ENCODE measurements around the gene RBM44.

DNA sequence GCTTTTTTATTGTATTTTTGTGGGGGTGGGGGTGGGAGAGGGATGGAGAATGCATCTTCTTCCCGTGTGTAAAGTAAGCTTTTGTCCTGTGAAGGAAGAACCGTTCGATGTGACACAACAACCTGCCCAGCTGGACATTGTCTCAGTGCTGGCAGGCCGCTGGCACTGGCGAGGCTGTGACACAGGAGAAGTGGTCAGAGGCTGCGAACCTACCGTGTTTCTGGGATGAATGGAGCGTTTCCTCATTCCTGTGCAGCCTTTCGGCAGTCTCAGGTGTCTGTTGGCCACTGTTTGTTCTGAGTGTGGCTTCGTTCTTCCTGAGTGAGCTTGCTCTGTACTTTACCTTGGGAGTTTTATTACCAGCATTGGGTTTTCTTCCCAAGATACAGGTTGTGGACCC is 68.9 kb downstream of the RBM44 start:
- TF ChIP-seq, protein P1, sequence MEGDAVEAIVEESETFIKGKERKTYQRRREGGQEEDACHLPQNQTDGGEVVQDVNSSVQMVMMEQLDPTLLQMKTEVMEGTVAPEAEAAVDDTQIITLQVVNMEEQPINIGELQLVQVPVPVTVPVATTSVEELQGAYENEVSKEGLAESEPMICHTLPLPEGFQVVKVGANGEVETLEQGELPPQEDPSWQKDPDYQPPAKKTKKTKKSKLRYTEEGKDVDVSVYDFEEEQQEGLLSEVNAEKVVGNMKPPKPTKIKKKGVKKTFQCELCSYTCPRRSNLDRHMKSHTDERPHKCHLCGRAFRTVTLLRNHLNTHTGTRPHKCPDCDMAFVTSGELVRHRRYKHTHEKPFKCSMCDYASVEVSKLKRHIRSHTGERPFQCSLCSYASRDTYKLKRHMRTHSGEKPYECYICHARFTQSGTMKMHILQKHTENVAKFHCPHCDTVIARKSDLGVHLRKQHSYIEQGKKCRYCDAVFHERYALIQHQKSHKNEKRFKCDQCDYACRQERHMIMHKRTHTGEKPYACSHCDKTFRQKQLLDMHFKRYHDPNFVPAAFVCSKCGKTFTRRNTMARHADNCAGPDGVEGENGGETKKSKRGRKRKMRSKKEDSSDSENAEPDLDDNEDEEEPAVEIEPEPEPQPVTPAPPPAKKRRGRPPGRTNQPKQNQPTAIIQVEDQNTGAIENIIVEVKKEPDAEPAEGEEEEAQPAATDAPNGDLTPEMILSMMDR (IDR thresholded peaks at IDR 0.05; ENCODE audit: low read depth, low read length, missing input control): no peak
- TF ChIP-seq, protein P2, sequence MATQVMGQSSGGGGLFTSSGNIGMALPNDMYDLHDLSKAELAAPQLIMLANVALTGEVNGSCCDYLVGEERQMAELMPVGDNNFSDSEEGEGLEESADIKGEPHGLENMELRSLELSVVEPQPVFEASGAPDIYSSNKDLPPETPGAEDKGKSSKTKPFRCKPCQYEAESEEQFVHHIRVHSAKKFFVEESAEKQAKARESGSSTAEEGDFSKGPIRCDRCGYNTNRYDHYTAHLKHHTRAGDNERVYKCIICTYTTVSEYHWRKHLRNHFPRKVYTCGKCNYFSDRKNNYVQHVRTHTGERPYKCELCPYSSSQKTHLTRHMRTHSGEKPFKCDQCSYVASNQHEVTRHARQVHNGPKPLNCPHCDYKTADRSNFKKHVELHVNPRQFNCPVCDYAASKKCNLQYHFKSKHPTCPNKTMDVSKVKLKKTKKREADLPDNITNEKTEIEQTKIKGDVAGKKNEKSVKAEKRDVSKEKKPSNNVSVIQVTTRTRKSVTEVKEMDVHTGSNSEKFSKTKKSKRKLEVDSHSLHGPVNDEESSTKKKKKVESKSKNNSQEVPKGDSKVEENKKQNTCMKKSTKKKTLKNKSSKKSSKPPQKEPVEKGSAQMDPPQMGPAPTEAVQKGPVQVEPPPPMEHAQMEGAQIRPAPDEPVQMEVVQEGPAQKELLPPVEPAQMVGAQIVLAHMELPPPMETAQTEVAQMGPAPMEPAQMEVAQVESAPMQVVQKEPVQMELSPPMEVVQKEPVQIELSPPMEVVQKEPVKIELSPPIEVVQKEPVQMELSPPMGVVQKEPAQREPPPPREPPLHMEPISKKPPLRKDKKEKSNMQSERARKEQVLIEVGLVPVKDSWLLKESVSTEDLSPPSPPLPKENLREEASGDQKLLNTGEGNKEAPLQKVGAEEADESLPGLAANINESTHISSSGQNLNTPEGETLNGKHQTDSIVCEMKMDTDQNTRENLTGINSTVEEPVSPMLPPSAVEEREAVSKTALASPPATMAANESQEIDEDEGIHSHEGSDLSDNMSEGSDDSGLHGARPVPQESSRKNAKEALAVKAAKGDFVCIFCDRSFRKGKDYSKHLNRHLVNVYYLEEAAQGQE (IDR thresholded peaks at IDR 0.05): no peak
- TF ChIP-seq RAD21 (IDR thresholded peaks at IDR 0.05): no peak
